Measurements from ENCODE around the gene PRRT2.
A peak's percentile ranks its signal among the peaks of the same experiment; 100 is the strongest.

DNA sequence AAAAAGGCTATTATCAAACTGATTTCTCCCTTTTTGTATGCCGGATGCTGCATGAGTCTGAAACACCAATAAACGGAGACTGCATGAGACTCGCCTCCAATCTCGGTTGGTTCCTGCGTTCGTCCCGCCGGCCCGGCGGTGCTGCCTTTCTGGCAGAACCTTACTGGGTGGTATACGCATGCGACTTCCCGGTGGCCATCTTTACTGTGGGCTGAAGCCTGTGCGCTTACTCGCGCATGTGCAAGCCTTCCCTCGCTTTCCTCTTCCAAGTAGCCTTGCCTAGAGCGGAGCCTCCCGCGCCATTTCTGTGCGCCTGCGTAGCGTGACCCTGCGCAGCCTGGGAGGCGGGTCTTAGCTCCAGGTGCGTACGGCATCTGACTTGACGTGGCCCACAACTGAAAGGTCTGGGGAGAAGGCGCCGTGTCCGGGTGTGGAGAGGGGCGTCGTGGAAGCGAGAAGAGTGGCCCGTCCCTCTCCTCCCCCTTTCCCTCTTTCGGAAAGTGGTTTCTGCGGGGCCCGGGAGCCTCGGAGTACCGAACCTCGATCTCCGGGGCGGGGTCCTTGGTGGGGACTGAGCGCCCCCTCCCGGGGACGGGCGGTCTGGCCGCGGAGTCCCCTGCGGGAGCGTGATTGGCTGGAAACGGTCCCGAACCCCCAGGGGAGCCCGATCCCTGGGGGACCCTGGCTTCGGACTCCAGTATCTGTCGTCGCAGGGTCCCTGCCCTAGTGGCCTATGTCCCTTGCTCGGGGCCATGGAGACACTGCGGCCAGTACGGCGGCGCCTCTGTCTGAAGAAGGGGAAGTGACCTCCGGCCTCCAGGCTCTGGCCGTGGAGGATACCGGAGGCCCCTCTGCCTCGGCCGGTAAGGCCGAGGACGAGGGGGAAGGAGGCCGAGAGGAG, 4.0 kb downstream of the PRRT2 start, which contains the start of gene PAGR1:
- TF ChIP-seq POLR2A (IDR thresholded peaks at IDR 0.05; ENCODE audit: low read depth, low read length), result peak; percentile 86
- no peak; the same call in 1 of the 2 replicates for TF ChIP-seq POU2F2 (IDR thresholded peaks at IDR 0.05; ENCODE audit: low read depth, low read length)
- peak; percentile 85 for TF ChIP-seq POLR2AphosphoS5 (IDR thresholded peaks at IDR 0.05; ENCODE audit: low read depth, low read length)
- peak; percentile 66 for TF ChIP-seq SPI1 (IDR thresholded peaks at IDR 0.05; ENCODE audit: low read depth, low read length)
- peak; percentile 87 for TF ChIP-seq TAF1 (IDR thresholded peaks at IDR 0.05; ENCODE audit: low read depth, low read length)
